Glutamatergic neuron (in vitro differentiated cells): ENCODE results near the gene CRTAC1. TPM values are rescaled to one million over a fixed set of nuclear protein-coding genes. Genes with fewer than 3 reads are reported as not detected.

Source experiments
- DNase-seq: peaks from one replicate; pipeline ENCODE4 v3.0.0; 2022
- H3K27ac Mint-ChIP-seq: one replicate; pipeline ENCODE4 v1.8.0; 2020; ENCODE audit warnings: mild to moderate bottlenecking, mixed read lengths, inconsistent platforms; ENCODE audit not compliant: unreplicated experiment
- H3K27me3 Mint-ChIP-seq: one replicate; pipeline ENCODE4 v1.8.0; 2020; ENCODE audit warnings: mild to moderate bottlenecking, moderate library complexity, mixed read lengths, inconsistent platforms; ENCODE audit not compliant: unreplicated experiment
- H3K36me3 Mint-ChIP-seq: one replicate; pipeline ENCODE4 v1.8.0; 2020; ENCODE audit warnings: mild to moderate bottlenecking, mixed read lengths, inconsistent platforms; ENCODE audit not compliant: unreplicated experiment
- H3K4me1 Mint-ChIP-seq: one replicate; pipeline ENCODE4 v1.8.0; 2020; ENCODE audit warnings: mild to moderate bottlenecking, low read depth, mixed read lengths, inconsistent platforms; ENCODE audit not compliant: unreplicated experiment
- H3K4me3 Mint-ChIP-seq: one replicate; pipeline ENCODE4 v1.8.0; 2020; ENCODE audit warnings: mild to moderate bottlenecking, mixed read lengths, inconsistent platforms; ENCODE audit not compliant: unreplicated experiment
- H3K9me3 Mint-ChIP-seq: one replicate; pipeline ENCODE4 v1.8.0; 2020; ENCODE audit warnings: mild to moderate bottlenecking, moderate library complexity, mixed read lengths, inconsistent platforms; ENCODE audit not compliant: unreplicated experiment
- CTCF ChIP-seq: fragments of 200-600 bp; sonication (generic); IDR thresholded peaks from one replicate; pipeline ENCODE4 v1.5.0; 2021; ENCODE audit not compliant: partially characterized antibody, unreplicated experiment
- total RNA-seq: library from RNA; stranded (reverse); fragmentation: NEBNext Ultra II Directional; extraction: Animal tissue kit (Norgen Biotek cat#: 25700); gene quantifications from one replicate; pipeline ENCODE4 v1.2.1, GENCODE V29; 2021; ENCODE audit not compliant: unreplicated experiment

The CRTAC1 gene
- total RNA-seq, 1 donor from 2014 or later, result 2.5 TPM

DNA sequence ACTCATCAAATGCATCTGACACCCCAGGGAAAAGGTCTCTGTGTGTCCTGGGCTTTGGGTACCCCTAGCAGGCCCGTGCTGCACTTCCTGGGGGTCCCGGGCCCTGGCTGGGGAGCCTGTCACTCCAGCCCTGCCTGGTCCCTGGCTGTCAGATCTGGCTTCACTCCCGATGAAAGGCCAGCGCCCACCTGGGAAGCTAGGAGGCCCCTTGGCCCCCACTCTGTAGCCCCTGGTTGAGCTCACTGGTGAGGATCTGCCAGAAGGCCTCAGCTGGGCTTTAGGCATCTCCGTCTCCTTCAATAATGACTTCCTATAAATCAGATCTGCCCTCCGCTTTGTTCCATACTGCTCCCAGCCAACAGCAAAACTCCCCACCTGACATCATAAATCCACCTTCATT lies 116.8 kb downstream of the CRTAC1 start:
- peaks cover 6% of the 10 kb centered on the region for H3K9me3 Mint-ChIP-seq
- no peak for TF ChIP-seq CTCF
- H3K4me3 Mint-ChIP-seq, result no peak overlapping the region
- peaks cover 4% of the 10 kb centered on the region for H3K4me1 Mint-ChIP-seq
- H3K27ac Mint-ChIP-seq, result no peak overlapping the region
- DNase-seq, result no peak
- H3K27me3 Mint-ChIP-seq, result peaks cover 6% of the 10 kb centered on the region
- H3K36me3 Mint-ChIP-seq, result no peaks in the 10 kb centered on the region

GRCh38 chr10:97913193-97913592 lies 117.2 kb downstream of the CRTAC1 start:
- TF ChIP-seq CTCF, result no peak
- Mint-ChIP-seq H3K4me3 (no peak overlapping the region), H3K4me1 (peaks cover 4% of the 10 kb centered on the region), H3K36me3 (no peaks in the 10 kb centered on the region), H3K27me3 (peaks cover 6% of the 10 kb centered on the region), H3K9me3 (peaks cover 6% of the 10 kb centered on the region), H3K27ac (no peak overlapping the region)
- no peak for DNase-seq

DNA sequence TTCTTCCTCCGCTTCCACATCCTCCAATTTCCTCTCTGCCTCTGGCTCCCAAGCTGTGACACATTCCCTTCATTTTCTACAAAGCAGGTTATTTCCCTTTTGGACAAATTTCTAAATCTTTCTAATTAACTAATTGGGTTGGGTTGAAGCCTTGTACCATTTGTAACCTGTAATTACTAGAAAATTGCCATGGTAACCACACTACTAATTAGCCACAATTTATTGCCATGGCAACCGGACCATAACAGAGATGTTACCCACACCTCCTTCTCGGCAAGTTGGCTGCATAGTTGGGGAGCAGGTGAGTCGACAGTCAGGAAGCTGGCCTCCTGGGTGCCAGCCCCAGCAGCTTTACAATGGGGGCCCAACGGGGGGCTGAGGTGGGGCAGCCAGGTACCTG lies 119.2 kb downstream of the CRTAC1 start:
- peaks cover 10% of the 10 kb centered on the region for H3K27me3 Mint-ChIP-seq
- DNase-seq, result no peak
- no peak for TF ChIP-seq CTCF
- H3K4me1 Mint-ChIP-seq, result peaks cover 4% of the 10 kb centered on the region
- no peaks in the 10 kb centered on the region for H3K36me3 Mint-ChIP-seq
- H3K27ac Mint-ChIP-seq, result no peak overlapping the region
- H3K9me3 Mint-ChIP-seq, result no peaks in the 10 kb centered on the region
- no peak overlapping the region for H3K4me3 Mint-ChIP-seq

- no peak for DNase-seq
- peaks cover 10% of the 10 kb centered on the region for H3K27me3 Mint-ChIP-seq
- H3K36me3 Mint-ChIP-seq, result no peaks in the 10 kb centered on the region
- H3K4me3 Mint-ChIP-seq, result no peak overlapping the region
- no peak for TF ChIP-seq CTCF
- H3K9me3 Mint-ChIP-seq, result no peaks in the 10 kb centered on the region
- H3K27ac Mint-ChIP-seq, result no peak overlapping the region
- H3K4me1 Mint-ChIP-seq, result no peaks in the 10 kb centered on the region
Observed at GRCh38 chr10:97910661-97911060, 119.8 kb downstream of the CRTAC1 start.

DNA sequence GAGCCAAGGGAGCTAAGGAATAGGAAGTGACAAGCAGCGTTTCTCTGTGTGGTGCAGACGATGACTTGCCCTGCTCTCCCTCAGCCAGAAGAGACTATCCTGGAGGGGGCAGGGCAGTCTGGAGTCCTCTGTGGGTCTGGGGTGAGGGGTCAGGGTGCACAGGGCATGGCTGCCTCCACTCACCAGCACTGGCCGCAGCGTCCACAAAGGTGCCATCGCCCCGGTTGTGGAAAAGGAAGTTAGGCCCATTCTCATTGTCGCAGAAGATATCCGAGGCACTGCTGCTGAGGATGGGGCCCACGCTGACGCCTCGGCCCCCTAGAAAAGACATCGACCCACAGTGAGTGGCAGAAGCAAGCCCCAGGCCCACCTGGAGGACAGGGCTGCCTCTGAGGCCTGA lies 122.6 kb downstream of the CRTAC1 start:
- no peak for DNase-seq
- Mint-ChIP-seq H3K4me1 (peaks cover 3% of the 10 kb centered on the region), H3K27ac (no peak overlapping the region), H3K9me3 (no peaks in the 10 kb centered on the region), H3K4me3 (no peak overlapping the region), H3K36me3 (no peaks in the 10 kb centered on the region), H3K27me3 (peaks cover 13% of the 10 kb centered on the region)
- no peak for TF ChIP-seq CTCF
